ENCODE measurements around the gene CEBPZ. TPM values are rescaled to one million over a fixed set of nuclear protein-coding genes. Genes with fewer than 3 reads are reported as not detected.
A peak's percentile ranks its signal among the peaks of the same experiment; 100 is the strongest.

The CEBPZ gene
- total and polyA plus RNA-seq, 2 of the 13 experiments (the other 11 are each of a cell fraction or from before 2014, with no cell fraction given): 14.4 to 117 TPM

DNA sequence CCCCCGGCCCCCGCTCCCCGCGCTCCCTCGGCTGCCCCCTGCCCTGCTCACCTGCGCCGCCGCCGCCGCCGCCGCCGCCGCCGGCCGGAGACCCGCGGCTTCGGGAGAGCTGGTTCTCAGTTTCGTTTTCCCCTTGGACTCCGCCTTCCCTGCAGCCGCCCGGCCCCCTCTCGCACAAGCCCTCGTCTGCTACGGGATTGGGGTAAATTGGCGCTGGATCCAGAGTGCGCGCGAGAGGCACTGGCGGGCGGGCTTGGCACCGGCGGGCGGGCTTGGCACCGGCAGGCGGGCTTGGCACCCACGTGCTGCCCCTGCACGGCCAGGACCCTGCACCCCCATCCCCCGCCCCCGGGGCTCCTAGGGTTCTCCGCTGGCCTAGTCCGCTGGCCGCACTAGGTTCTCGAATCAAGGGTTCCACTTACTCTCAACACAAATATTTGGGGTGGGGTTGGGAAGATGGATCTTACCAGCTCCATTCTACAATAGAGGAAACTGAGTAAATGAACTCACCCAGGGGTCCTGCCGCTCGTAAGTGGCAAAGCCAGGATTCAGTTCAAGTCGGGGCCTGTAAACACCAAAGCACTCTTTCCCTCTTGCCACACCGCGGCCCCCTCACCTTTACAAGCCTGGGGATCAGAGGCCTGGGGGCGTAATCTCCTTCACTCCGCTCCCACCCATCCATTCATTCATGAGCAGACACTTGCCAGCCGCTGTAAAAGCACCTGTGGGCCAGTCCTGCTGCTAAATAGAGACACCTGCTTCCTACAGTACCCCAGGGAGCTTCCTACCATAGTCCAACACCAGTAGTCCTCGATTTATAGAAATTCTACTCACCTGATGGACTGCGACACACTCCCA lies 74.3 kb downstream of the CEBPZ start, which contains the start of gene EIF2AK2 (continued):
- TF ChIP-seq TCF7 (IDR thresholded peaks at IDR 0.05; ENCODE audit: low read depth) (peak; percentile 20; the same call in 1 of the 2 replicates), GATAD1 (CRISPR knock-in tag; IDR thresholded peaks at IDR 0.05) (peak; percentile 62; the same call in 1 of the 2 replicates), SIX4 (CRISPR knock-in tag; IDR thresholded peaks at IDR 0.05) (0 out of 2 replicates have a peak, but pooled peaks have one; percentile 5), SPEN (CRISPR knock-in tag; IDR thresholded peaks at IDR 0.05; ENCODE audit: low read depth) (peak; percentile 71; the same call in 1 of the 2 replicates), ZNF761 (CRISPR knock-in tag; conservative IDR thresholded peaks at IDR 0.05) (peak; percentile 65; the same call in 1 of the 2 replicates), SAP130 (CRISPR knock-in tag; IDR thresholded peaks at IDR 0.05; ENCODE audit: low read depth) (peak; percentile 81), RFX1 (IDR thresholded peaks at IDR 0.05) (no peak), ZNF24 (IDR thresholded peaks at IDR 0.05) (no peak), ZBTB21 (CRISPR knock-in tag; IDR thresholded peaks at IDR 0.05) (no peak), ZNF207 (IDR thresholded peaks at IDR 0.05; ENCODE audit: borderline replicate concordance) (no peak), LCORL (IDR thresholded peaks at IDR 0.05) (no peak), LCORL (CRISPR knock-in tag; IDR thresholded peaks at IDR 0.05) (peak; percentile 65; the same call in 1 of the 2 replicates), NCOA1 (CRISPR knock-in tag; IDR thresholded peaks at IDR 0.05) (no peak; the same call in 1 of the 2 replicates), POLR2G (IDR thresholded peaks at IDR 0.05; ENCODE audit: low read depth, low read length) (peak; percentile 81)
- TF ChIP-seq, protein P1, sequence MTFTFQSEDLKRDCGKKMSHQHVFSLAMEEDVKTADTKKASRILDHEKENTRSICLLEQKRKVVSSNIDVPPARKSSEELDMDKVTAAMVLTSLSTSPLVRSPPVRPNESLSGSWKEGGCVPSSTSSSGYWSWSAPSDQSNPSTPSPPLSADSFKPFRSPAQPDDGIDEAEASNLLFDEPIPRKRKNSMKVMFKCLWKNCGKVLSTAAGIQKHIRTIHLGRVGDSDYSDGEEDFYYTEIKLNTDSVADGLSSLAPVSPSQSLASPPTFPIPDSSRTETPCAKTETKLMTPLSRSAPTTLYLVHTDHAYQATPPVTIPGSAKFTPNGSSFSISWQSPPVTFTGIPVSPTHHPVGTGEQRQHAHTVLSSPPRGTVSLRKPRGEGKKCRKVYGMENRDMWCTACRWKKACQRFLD (CRISPR knock-in tag; IDR thresholded peaks at IDR 0.05; ENCODE audit: borderline replicate concordance): peak; percentile 28; the same call in 1 of the 2 replicates
- TF ChIP-seq, protein P2, sequence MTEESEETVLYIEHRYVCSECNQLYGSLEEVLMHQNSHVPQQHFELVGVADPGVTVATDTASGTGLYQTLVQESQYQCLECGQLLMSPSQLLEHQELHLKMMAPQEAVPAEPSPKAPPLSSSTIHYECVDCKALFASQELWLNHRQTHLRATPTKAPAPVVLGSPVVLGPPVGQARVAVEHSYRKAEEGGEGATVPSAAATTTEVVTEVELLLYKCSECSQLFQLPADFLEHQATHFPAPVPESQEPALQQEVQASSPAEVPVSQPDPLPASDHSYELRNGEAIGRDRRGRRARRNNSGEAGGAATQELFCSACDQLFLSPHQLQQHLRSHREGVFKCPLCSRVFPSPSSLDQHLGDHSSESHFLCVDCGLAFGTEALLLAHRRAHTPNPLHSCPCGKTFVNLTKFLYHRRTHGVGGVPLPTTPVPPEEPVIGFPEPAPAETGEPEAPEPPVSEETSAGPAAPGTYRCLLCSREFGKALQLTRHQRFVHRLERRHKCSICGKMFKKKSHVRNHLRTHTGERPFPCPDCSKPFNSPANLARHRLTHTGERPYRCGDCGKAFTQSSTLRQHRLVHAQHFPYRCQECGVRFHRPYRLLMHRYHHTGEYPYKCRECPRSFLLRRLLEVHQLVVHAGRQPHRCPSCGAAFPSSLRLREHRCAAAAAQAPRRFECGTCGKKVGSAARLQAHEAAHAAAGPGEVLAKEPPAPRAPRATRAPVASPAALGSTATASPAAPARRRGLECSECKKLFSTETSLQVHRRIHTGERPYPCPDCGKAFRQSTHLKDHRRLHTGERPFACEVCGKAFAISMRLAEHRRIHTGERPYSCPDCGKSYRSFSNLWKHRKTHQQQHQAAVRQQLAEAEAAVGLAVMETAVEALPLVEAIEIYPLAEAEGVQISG (CRISPR knock-in tag; IDR thresholded peaks at IDR 0.05): no peak; the same call in 1 of the 2 replicates
- TF ChIP-seq, protein P3, sequence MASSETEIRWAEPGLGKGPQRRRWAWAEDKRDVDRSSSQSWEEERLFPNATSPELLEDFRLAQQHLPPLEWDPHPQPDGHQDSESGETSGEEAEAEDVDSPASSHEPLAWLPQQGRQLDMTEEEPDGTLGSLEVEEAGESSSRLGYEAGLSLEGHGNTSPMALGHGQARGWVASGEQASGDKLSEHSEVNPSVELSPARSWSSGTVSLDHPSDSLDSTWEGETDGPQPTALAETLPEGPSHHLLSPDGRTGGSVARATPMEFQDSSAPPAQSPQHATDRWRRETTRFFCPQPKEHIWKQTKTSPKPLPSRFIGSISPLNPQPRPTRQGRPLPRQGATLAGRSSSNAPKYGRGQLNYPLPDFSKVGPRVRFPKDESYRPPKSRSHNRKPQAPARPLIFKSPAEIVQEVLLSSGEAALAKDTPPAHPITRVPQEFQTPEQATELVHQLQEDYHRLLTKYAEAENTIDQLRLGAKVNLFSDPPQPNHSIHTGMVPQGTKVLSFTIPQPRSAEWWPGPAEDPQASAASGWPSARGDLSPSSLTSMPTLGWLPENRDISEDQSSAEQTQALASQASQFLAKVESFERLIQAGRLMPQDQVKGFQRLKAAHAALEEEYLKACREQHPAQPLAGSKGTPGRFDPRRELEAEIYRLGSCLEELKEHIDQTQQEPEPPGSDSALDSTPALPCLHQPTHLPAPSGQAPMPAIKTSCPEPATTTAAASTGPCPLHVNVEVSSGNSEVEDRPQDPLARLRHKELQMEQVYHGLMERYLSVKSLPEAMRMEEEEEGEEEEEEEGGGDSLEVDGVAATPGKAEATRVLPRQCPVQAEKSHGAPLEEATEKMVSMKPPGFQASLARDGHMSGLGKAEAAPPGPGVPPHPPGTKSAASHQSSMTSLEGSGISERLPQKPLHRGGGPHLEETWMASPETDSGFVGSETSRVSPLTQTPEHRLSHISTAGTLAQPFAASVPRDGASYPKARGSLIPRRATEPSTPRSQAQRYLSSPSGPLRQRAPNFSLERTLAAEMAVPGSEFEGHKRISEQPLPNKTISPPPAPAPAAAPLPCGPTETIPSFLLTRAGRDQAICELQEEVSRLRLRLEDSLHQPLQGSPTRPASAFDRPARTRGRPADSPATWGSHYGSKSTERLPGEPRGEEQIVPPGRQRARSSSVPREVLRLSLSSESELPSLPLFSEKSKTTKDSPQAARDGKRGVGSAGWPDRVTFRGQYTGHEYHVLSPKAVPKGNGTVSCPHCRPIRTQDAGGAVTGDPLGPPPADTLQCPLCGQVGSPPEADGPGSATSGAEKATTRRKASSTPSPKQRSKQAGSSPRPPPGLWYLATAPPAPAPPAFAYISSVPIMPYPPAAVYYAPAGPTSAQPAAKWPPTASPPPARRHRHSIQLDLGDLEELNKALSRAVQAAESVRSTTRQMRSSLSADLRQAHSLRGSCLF (CRISPR knock-in tag; IDR thresholded peaks at IDR 0.05; ENCODE audit: borderline replicate concordance): no peak
- TF ChIP-seq, protein P4, sequence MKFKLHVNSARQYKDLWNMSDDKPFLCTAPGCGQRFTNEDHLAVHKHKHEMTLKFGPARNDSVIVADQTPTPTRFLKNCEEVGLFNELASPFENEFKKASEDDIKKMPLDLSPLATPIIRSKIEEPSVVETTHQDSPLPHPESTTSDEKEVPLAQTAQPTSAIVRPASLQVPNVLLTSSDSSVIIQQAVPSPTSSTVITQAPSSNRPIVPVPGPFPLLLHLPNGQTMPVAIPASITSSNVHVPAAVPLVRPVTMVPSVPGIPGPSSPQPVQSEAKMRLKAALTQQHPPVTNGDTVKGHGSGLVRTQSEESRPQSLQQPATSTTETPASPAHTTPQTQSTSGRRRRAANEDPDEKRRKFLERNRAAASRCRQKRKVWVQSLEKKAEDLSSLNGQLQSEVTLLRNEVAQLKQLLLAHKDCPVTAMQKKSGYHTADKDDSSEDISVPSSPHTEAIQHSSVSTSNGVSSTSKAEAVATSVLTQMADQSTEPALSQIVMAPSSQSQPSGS (CRISPR knock-in tag; IDR thresholded peaks at IDR 0.05): 0 out of 2 replicates have a peak, but pooled peaks have one; percentile 5
- TF ChIP-seq, protein P5, sequence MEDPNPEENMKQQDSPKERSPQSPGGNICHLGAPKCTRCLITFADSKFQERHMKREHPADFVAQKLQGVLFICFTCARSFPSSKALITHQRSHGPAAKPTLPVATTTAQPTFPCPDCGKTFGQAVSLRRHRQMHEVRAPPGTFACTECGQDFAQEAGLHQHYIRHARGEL (CRISPR knock-in tag; IDR thresholded peaks at IDR 0.05): no peak
